ENCODE data around the gene TBC1D22A. TPM values are rescaled to one million over a fixed set of nuclear protein-coding genes. Genes with fewer than 3 reads are reported as not detected.
A peak's percentile ranks its signal among the peaks of the same experiment; 100 is the strongest.

The TBC1D22A gene
- total and polyA plus RNA-seq, 9 of the 15 experiments (the other 6 are each of a cell fraction or from before 2014, with no cell fraction given) = 0.20 to 11.5 (median 5.2) TPM

DNA sequence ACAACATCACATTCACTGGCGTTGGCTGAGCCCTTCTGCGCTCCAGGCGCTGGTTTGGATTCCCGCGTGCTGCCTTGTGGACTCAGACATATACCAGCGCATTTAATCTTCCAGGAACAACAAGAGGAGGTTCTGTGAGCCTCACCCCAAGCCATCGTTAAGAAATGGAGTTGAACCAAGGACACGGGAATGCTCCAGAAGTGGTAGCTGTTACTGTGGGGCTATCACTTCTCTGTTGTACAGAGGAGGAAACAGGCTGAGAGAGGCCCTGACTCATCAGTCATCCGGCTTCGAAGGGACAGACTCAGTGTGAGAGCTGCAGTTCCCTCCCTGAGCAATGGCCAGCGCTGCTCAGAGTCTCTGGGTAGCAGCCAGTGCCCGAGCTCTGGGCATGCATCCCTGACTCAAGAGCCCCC is 291.3 kb downstream of the TBC1D22A start:
- no peaks in the 10 kb centered on the region for H3K9me3 ChIP-seq (replicated peaks; ENCODE audit: control insufficient read depth, insufficient read depth, low read depth, low read length)
- no peak overlapping the region for H3K4me3 ChIP-seq
- peaks cover 0 to 23% of the 10 kb centered on the region in 2 experiments; a peak in 2 of 5 replicates for H3K4me1 ChIP-seq (replicated peaks in 1 of 2; ENCODE audit: control insufficient read depth in 2 of 2, insufficient read depth in 2 of 2, low read length in 2 of 2)
- DNase-seq (ENCODE audit: extremely low read depth in 1 of 4, low spot score in 3 of 4) (no peak), FAIRE-seq (no peak), ATAC-seq (no peak)
- ChIA-PET POLR2A (interaction anchor here (1.1 kb wide), 1 partner anchor 17 kb away, joined by 5 read pairs; no protein-coding TSS in a partner anchor), CTCF (ENCODE audit: low intra/inter-chr PET ratio) (no interaction called here)
- in situ Hi-C loops (cut with MboI) = no loop called here
- intact Hi-C loops (cut with micrococcal nuclease) = no loop called here
- no peak overlapping the region for H2AFZ ChIP-seq (ENCODE audit: low read depth, low read length)
- BruUV-seq (replicated peaks) = no TSS peak
- 59% methylated on average over 11 of the region's 12 CpGs for WGBS (ENCODE audit: insufficient coverage, low coverage, missing lambda C conversion rate)
- no peaks in the 10 kb centered on the region for H3K27me3 ChIP-seq (ENCODE audit: control insufficient read depth in 2 of 2, insufficient read depth in 2 of 2, low read length in 2 of 2)
- no peak overlapping the region for H3K27ac ChIP-seq (ENCODE audit: extremely low read depth, low read depth, low read length)
- no peaks in the 10 kb centered on the region for H3K79me2 ChIP-seq (ENCODE audit: control insufficient read depth, insufficient read depth, low read length)
- 0 out of 2 replicates have a peak, but pooled peaks have one; percentile 28 for TF ChIP-seq FOSL1 (tag; conservative IDR thresholded peaks at IDR 0.05)
- no peak for TF ChIP-seq BRF1 (IDR thresholded peaks at IDR 0.05; ENCODE audit: borderline replicate concordance, extremely low read depth, insufficient read length)
- H3K9ac ChIP-seq (ENCODE audit: insufficient read depth in 1 of 2, low read depth in 2 of 2, low read length in 2 of 2) = no peak overlapping the region
- no peaks in the 10 kb centered on the region for H3K36me3 ChIP-seq (ENCODE audit: control insufficient read depth, insufficient read depth, low read length)
- no peaks in the 10 kb centered on the region for H3K9me1 ChIP-seq (ENCODE audit: control insufficient read depth, insufficient read depth, low read length)
- H3K4me2 ChIP-seq (ENCODE audit: insufficient read depth, low read length) = no peak overlapping the region
- no peaks in the 10 kb centered on the region for H4K20me1 ChIP-seq (replicated peaks; ENCODE audit: control insufficient read depth, insufficient read depth, low read length)

GRCh38 chr22:47054231-47055072 is 292.0 kb downstream of the TBC1D22A start:
- no peak for DNase-seq (ENCODE audit: extremely low read depth in 1 of 4, low spot score in 3 of 4)

More at GRCh38 chr22:47054231-47055072, 292.0 kb downstream of the TBC1D22A start:
- ChIA-PET POLR2A (interaction anchor here (1.1 kb wide), 1 partner anchor 17 kb away, joined by 5 read pairs; no protein-coding TSS in a partner anchor), CTCF (ENCODE audit: low intra/inter-chr PET ratio) (no interaction called here)
- H2AFZ ChIP-seq (ENCODE audit: low read depth, low read length) = no peak overlapping the region
- no peak for TF ChIP-seq OTX1 (CRISPR knock-in tag; IDR thresholded peaks at IDR 0.05)
- TF ChIP-seq HNRNPH1 (optimal IDR thresholded peaks at IDR 0.05; ENCODE audit: low read depth, low read length) = no peak
- no peak for TF ChIP-seq SMARCC2 (IDR thresholded peaks at IDR 0.05; ENCODE audit: low read depth)
- no peak for TF ChIP-seq KDM1A (IDR thresholded peaks at IDR 0.05)
- no peak for TF ChIP-seq IFI16 (CRISPR knock-in tag; IDR thresholded peaks at IDR 0.05)
- TF ChIP-seq SMAD1 (IDR thresholded peaks at IDR 0.05; ENCODE audit: low read depth, low read length, partially characterized antibody) = no peak
- no peak for TF ChIP-seq FOXA1 (IDR thresholded peaks at IDR 0.05; ENCODE audit: borderline replicate concordance)
- TF ChIP-seq HCFC1 (IDR thresholded peaks at IDR 0.05; ENCODE audit: low read depth, low read length) = no peak
- no peak for TF ChIP-seq SLC30A9 (CRISPR knock-in tag; IDR thresholded peaks at IDR 0.05)
- no peak for TF ChIP-seq CGGBP1 (CRISPR knock-in tag; IDR thresholded peaks at IDR 0.05)
- TF ChIP-seq NR4A1 (CRISPR knock-in tag; IDR thresholded peaks at IDR 0.05) = no peak
- TF ChIP-seq NR4A1 (tag; IDR thresholded peaks at IDR 0.05) = no peak
- WGBS (ENCODE audit: insufficient coverage, low coverage, missing lambda C conversion rate) = 75% methylated on average over 12 of the region's 28 CpGs
- H3K4me2 ChIP-seq (ENCODE audit: insufficient read depth, low read length) = no peak overlapping the region
- no peak for ATAC-seq
- H3K79me2 ChIP-seq (ENCODE audit: control insufficient read depth, insufficient read depth, low read length) = no peaks in the 10 kb centered on the region
- in situ Hi-C loops (cut with MboI) (no loop called here), intact Hi-C loops (cut with micrococcal nuclease) (no loop called here)
- FAIRE-seq = no peak
- no peaks in the 10 kb centered on the region for H3K9me3 ChIP-seq (replicated peaks; ENCODE audit: control insufficient read depth, insufficient read depth, low read depth, low read length)
- H4K20me1 ChIP-seq (replicated peaks; ENCODE audit: control insufficient read depth, insufficient read depth, low read length) = no peaks in the 10 kb centered on the region
- H3K4me1 ChIP-seq (replicated peaks in 1 of 2; ENCODE audit: control insufficient read depth in 2 of 2, insufficient read depth in 2 of 2, low read length in 2 of 2) = peaks cover 0 to 23% of the 10 kb centered on the region in 2 experiments; a peak in 2 of 5 replicates
- no peaks in the 10 kb centered on the region for H3K27me3 ChIP-seq (ENCODE audit: control insufficient read depth in 2 of 2, insufficient read depth in 2 of 2, low read length in 2 of 2)
- no TSS peak for BruUV-seq (replicated peaks)
- no peaks in the 10 kb centered on the region for H3K9me1 ChIP-seq (ENCODE audit: control insufficient read depth, insufficient read depth, low read length)
- no peak overlapping the region for H3K4me3 ChIP-seq
- no peak overlapping the region for H3K9ac ChIP-seq (ENCODE audit: insufficient read depth in 1 of 2, low read depth in 2 of 2, low read length in 2 of 2)
- H3K36me3 ChIP-seq (ENCODE audit: control insufficient read depth, insufficient read depth, low read length) = no peaks in the 10 kb centered on the region
- H3K27ac ChIP-seq (ENCODE audit: extremely low read depth, low read depth, low read length) = no peak overlapping the region

Measured in K562 (cell line).